ENCODE measurements around the gene UBE2Q1.

Gene UBE2Q1

DNA sequence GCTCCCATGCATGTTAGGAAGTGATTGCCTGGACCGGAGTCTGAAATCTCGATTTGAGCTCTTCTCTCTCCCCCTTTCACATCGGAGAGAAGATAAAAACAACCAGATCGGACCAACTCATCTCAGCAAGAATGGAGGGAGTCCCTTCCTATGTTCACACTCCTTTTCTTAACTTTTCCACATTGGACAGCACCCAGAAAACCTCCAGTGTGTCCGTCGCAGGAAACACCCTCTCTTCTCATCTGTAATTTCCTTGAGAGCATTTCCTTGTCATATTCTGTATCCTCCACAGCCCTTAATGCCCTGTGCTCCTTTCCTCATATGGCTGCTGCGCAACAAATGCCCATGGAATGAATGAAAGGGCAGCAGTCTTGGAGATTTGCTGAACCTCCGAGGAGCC, 57.9 kb downstream of the UBE2Q1 start:
- ChIA-PET CTCF (interaction anchor here (0.8 to 2.9 kb wide), 5 partner anchors 20 to 494 kb away, joined by 3 to 17 read pairs (median 3); no protein-coding TSS in a partner anchor), POLR2A (no interaction called here)
- no peak for TF ChIP-seq CTCF (IDR thresholded peaks at IDR 0.05; ENCODE audit: control extremely low read depth, extremely low read depth, low read depth, missing control alignments)

GRCh38 chr1:154499446-154499845, 59.0 kb downstream of the UBE2Q1 start:
- ChIA-PET POLR2A (no interaction called here), CTCF (interaction anchor here (1.2 to 2.9 kb wide), 3 partner anchors 19 to 46 kb away, joined by 3 to 17 read pairs (median 3); no protein-coding TSS in a partner anchor)
- no peak for TF ChIP-seq CTCF (IDR thresholded peaks at IDR 0.05; ENCODE audit: control extremely low read depth, extremely low read depth, low read depth, missing control alignments)
- DNase-seq (ENCODE audit: extremely low spot score) = no peak

More for the DNA sequence above, 57.9 kb downstream of the UBE2Q1 start:
- DNase-seq (ENCODE audit: extremely low spot score) = no peak

All from GM10248 (cell line).